Endothelial cell of hepatic sinusoid (primary cell): ENCODE results near the gene MTFR1L.

ENCODE experiments used
- in situ Hi-C: cut with HindIII; loops from 2 replicates; pipeline ENCODE4 v1.10.0; 2017; ENCODE audit warnings: low sequenced_read_pairs

The MTFR1L gene

GRCh38 chr1:25806418-25806817 is 13.3 kb upstream of the MTFR1L start:
- in situ Hi-C loops: no loop called here

- in situ Hi-C loops: no loop called here
Observed at GRCh38 chr1:25807480-25808390, 12.0 kb upstream of the MTFR1L start.

GRCh38 chr1:25808481-25809244 is 11.1 kb upstream of the MTFR1L start:
- in situ Hi-C loops: no loop called here

GRCh38 chr1:25809283-25809926 is 10.3 kb upstream of the MTFR1L start:
- in situ Hi-C loops: no loop called here

GRCh38 chr1:25809929-25810328 is 9.8 kb upstream of the MTFR1L start:
- in situ Hi-C loops: no loop called here

- in situ Hi-C loops: no loop called here
Observed at GRCh38 chr1:25810341-25811299, 9.1 kb upstream of the MTFR1L start.

- in situ Hi-C loops: no loop called here
Observed at GRCh38 chr1:25811384-25812082, 8.2 kb upstream of the MTFR1L start.

- in situ Hi-C loops: no loop called here
Observed at GRCh38 chr1:25813071-25813733, 6.6 kb upstream of the MTFR1L start.

- in situ Hi-C loops: no loop called here
Observed at GRCh38 chr1:25813734-25814471, 5.9 kb upstream of the MTFR1L start.

GRCh38 chr1:25814549-25815087 is 5.1 kb upstream of the MTFR1L start:
- in situ Hi-C loops: no loop called here

GRCh38 chr1:25815208-25816111 is 4.3 kb upstream of the MTFR1L start:
- in situ Hi-C loops: no loop called here

- in situ Hi-C loops: no loop called here
Observed at GRCh38 chr1:25816112-25816718, 3.5 kb upstream of the MTFR1L start.

- in situ Hi-C loops: no loop called here
Observed at GRCh38 chr1:25817840-25818501, 1.8 kb upstream of the MTFR1L start.

GRCh38 chr1:25818569-25818968 is 1.2 kb upstream of the MTFR1L start:
- in situ Hi-C loops: no loop called here

- in situ Hi-C loops: no loop called here
Observed at GRCh38 chr1:25820247-25821111, 725 bp downstream of the MTFR1L start.
